Bronchial epithelial cell (primary cell): Measurements from ENCODE around the gene HLCS. TPM values are rescaled to one million over a fixed set of nuclear protein-coding genes. Genes with fewer than 3 reads are reported as not detected.

Source experiments
- DNase-seq: peaks from one replicate; pipeline ENCODE4 v3.0.0-alpha.2; 2010; ENCODE audit warnings: low read depth
- FAIRE-seq: peaks from 2 replicates; lab custom pipeline; 2011; peaks lifted over from hg19 to GRCh38; lab: Jason Lieb, UNC
- H3K27me3 ChIP-seq: 2 replicates; pipeline ENCODE4 v1.5.1; 2011; ENCODE audit warnings: low read length; ENCODE audit not compliant: control insufficient read depth, insufficient read depth
- H3K36me3 ChIP-seq: 2 replicates; pipeline ENCODE4 v1.5.1; 2011; ENCODE audit warnings: low read length; ENCODE audit not compliant: control insufficient read depth, insufficient read depth
- H3K4me3 ChIP-seq: 2 replicates; pipeline ENCODE4 v1.5.1; 2011; ENCODE audit warnings: mild to moderate bottlenecking, low read depth, low read length, control low read depth
- total RNA-seq: library from RNA; depleted of rRNA; stranded (reverse); fragments of >200 nt; gene quantifications from 2 replicates; pipeline ENCODE4 v1.2.1, GENCODE V29; 2014
- TF ChIP-seq, protein P1 (sequence below): IDR thresholded peaks from 2 replicates; pipeline ENCODE4 v1.5.1; 2011; ENCODE audit warnings: mild to moderate bottlenecking, moderate library complexity, low read length, control low read depth, inconsistent platforms; ENCODE audit not compliant: insufficient read depth, severe bottlenecking

The HLCS gene
- total RNA-seq, 1 donor from 2014 or later = 26.3 TPM

DNA sequence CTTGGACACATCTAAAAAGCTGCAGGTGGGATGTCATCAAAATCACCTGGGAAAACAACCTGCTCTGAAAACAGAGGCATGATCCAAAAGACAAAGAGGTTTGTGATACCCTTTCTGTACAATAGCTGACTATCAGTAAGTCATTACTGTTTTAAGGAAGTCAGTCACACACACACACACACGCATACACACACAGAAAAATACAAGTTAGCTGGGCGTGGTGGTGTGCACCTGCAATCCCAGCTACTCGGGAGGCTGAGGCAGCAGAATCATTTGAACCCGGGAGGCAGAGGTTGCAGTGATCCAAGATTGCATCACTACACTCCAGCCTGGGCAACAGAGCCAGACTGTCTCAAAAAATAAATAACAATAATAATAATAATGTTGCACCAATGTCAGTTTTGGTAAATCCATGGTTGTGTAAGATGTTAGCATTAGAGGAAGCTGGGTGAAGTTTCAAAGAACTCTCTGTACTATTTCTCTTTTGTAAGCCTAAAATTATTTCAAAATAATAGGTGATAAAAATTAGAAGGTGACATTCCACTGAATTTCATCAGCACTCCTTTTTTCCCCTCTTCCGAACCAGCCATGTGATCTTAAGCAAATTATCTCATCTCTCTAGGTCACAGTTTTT, 9.9 kb upstream of the HLCS start:
- H3K4me3 ChIP-seq = no peak overlapping the region
- TF ChIP-seq, protein P1, sequence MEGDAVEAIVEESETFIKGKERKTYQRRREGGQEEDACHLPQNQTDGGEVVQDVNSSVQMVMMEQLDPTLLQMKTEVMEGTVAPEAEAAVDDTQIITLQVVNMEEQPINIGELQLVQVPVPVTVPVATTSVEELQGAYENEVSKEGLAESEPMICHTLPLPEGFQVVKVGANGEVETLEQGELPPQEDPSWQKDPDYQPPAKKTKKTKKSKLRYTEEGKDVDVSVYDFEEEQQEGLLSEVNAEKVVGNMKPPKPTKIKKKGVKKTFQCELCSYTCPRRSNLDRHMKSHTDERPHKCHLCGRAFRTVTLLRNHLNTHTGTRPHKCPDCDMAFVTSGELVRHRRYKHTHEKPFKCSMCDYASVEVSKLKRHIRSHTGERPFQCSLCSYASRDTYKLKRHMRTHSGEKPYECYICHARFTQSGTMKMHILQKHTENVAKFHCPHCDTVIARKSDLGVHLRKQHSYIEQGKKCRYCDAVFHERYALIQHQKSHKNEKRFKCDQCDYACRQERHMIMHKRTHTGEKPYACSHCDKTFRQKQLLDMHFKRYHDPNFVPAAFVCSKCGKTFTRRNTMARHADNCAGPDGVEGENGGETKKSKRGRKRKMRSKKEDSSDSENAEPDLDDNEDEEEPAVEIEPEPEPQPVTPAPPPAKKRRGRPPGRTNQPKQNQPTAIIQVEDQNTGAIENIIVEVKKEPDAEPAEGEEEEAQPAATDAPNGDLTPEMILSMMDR = no peak
- no peak for DNase-seq
- H3K36me3 ChIP-seq = no peaks in the 10 kb centered on the region
- no peak for FAIRE-seq
- H3K27me3 ChIP-seq = no peaks in the 10 kb centered on the region

DNA sequence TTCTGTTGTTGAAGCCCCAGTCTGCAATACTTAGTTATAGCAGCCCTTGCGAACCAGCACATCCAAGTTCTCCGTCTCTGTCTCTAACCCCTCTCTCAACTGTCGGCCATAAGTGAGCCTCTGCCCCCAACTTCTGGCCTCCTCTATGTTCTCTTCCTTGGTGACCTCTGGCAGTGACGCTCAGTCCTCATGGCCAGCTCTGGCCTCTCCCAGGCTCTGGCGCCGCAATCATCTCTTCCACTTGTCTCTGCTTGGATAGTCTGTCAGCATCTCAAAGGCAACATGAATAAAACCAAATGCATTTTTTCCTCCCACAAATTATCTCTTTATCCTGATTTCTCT, 8.4 kb upstream of the HLCS start:
- Histone ChIP-seq H3K36me3 (no peaks in the 10 kb centered on the region), H3K27me3 (no peaks in the 10 kb centered on the region), H3K4me3 (no peak overlapping the region)
- FAIRE-seq (no peak), DNase-seq (no peak)
- TF ChIP-seq, protein P1 = no peak

DNA sequence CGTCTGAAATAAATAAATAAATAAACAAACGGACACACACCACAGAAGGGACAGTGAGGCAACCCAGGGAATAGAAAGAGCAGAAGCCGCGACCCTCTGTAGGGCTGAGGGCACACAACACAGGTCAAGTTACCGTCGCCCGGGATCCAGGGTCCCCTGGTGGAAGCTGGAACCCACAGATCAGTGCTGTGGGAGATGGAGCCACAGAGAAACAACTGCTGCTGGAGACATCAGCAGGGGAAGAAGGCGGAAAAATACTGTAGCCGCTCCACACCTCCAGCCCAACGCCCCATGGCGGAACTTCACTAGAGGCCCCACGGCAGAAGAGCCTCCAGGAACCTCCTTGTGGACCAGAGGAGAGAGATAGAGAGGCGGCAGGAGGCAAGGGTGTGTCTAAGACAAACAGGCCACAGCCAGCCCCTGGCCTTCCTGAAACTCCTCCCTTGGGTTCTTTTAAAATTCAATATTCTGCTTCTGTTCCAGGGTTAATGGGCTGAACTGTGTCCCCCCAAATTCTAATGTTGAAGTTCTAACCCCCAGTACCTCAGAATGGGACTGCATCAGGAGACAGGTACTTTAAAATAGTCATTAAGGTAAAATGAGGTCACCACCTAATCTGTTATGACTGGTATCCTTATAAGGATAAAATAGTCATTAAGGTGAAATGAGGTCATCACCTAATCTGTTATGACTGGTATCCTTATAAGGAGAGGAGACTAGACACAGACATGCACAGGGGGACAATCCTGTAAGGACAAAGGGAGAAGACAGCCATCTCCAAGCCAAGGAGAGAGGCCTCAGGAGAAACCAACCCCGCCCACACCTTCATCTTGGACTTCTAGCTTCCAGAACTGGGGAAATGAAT, 7.7 kb upstream of the HLCS start:
- DNase-seq (no peak), FAIRE-seq (no peak)
- Histone ChIP-seq H3K36me3 (no peaks in the 10 kb centered on the region), H3K27me3 (no peaks in the 10 kb centered on the region), H3K4me3 (no peak overlapping the region)
- TF ChIP-seq, protein P1 = no peak

GRCh38 chr21:36968976-36969375, 2.5 kb upstream of the HLCS start:
- H3K36me3 ChIP-seq = no peaks in the 10 kb centered on the region
- no peak for FAIRE-seq
- no peak for DNase-seq
- no peaks in the 10 kb centered on the region for H3K27me3 ChIP-seq
- TF ChIP-seq, protein P1 = no peak
- no peak overlapping the region for H3K4me3 ChIP-seq

GRCh38 chr21:36968414-36968813, 1.9 kb upstream of the HLCS start:
- TF ChIP-seq, protein P1 = no peak
- DNase-seq (no peak), FAIRE-seq (no peak)
- no peaks in the 10 kb centered on the region for H3K27me3 ChIP-seq
- H3K36me3 ChIP-seq = no peaks in the 10 kb centered on the region
- H3K4me3 ChIP-seq = no peak overlapping the region
